Endometrial microvascular endothelial cells (primary cell): ENCODE results near the gene OR52W1. TPM values are rescaled to one million over a fixed set of nuclear protein-coding genes. Genes with fewer than 3 reads are reported as not detected.

ENCODE experiments used
- in situ Hi-C: cut with HindIII; loops from 2 replicates; pipeline ENCODE4 v1.10.0; 2017; ENCODE audit warnings: low sequenced_read_pairs, low pct_unique_long_range_greater_than_20kb; ENCODE audit errors: inconsistent ontology term
- total RNA-seq: library from RNA; depleted of rRNA; stranded (reverse); fragments of >200 nt; gene quantifications from one replicate; pipeline ENCODE4 v1.2.3, GENCODE V29; 2015; ENCODE audit errors: inconsistent ontology term

OR52W1 gene
- not detected for total RNA-seq

DNA sequence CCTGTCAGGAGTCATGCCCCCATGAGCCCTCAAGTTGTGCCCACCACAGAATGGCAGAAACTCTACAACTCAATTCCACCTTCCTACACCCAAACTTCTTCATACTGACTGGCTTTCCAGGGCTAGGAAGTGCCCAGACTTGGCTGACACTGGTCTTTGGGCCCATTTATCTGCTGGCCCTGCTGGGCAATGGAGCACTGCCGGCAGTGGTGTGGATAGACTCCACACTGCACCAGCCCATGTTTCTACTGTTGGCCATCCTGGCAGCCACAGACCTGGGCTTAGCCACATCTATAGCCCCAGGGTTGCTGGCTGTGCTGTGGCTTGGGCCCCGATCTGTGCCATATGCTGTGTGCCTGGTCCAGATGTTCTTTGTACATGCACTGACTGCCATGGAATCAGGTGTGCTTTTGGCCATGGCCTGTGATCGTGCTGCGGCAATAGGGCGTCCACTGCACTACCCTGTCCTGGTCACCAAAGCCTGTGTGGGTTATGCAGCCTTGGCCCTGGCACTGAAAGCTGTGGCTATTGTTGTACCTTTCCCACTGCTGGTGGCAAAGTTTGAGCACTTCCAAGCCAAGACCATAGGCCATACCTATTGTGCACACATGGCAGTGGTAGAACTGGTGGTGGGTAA lies at the start of gene OR52W1:
Gene OR52W1, plus strand, starts transcription at position 51 of the 637 bp plus-strand sequence. Its CDS starts 0 bp downstream, at position 51.
- in situ Hi-C loops = no loop called here

DNA sequence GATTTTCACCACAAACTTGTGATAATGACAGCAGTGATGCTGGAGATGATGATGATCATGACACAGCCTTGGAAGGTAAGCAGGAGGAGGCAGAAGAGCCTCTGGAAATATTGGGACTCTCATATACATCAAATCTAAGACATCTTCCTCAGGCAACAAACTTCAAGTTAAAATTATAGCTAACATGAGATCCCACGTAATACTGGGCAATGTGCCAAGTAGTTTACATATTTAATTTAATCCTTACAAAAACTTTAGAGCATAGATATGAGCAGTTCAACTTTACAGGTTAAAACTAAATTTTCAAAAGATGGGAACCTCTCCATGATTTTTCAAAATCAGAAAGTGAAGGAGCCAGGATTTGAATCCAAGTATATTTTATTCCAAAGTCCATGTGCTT lies 47.9 kb upstream of the OR52W1 start:
- in situ Hi-C loops = no loop called here

- in situ Hi-C loops = no loop called here
These were observed 46.9 kb upstream of the OR52W1 start for GRCh38 chr11:6152126-6152525.

GRCh38 chr11:6156628-6157359 lies 42.2 kb upstream of the OR52W1 start:
- in situ Hi-C loops = no loop called here

DNA sequence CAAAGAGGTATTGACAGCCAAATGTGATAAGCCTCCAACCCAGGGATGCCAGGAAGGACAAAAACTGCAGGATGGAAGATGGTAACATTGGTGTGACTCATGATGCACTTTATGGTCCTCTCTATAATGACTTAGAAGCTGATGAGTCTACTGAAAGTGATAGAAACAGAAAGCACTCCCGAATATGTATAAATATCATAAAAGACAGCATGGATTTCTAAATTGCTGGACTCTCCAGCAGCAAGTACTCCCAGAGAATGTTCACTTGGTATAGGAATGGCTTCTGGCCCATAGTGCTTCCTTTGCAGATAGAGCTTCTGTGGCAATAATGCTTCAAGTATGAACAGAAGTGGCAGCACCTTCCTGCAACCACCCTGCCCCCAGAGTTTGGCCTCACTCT lies 28.8 kb upstream of the OR52W1 start, which contains the start of gene OR52B2:
Gene OR52B2, minus strand, starts transcription at position 101 of the 400 bp plus-strand sequence. Its CDS starts 0 bp downstream, at position 101.
- in situ Hi-C loops = no loop called here

DNA sequence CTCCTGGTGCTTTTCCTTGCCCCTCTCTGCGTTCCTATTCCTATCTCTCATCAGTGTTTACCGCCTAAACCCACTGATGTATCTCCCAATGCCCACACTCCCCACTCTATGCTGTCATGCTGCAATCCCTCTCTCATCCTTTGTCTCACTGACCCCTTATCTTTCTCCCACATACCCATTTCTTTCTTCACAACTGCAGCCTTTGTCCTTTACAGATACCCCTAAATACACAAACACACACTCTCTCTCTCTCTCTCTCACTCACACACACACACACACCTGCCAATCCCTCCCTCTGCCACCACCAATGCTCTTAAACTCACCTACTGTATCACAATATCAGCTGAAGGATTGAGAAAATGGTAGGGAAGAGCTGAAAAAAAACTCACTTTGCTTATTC lies 23.6 kb upstream of the OR52W1 start:
- in situ Hi-C loops = no loop called here

DNA sequence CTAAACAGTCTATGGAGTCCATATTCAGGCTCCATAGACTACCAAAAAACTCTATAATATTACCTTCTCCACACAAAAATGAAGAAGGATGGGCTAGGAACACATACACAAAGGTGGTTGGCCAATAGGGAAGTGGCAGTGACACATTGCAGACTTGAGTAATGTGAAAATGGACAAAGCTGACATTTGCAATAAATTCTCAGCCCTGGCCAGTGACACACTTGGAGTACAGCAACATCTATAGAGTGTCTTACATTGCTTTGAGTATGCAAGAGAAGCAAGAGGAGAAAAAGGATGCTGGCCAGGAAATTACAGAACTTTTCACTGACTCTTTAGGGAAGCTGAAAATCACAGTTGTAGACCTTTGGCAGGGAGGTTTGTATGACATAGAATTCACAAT lies 7.3 kb upstream of the OR52W1 start:
- in situ Hi-C loops = no loop called here

- in situ Hi-C loops = no loop called here
These were observed 4.9 kb upstream of the OR52W1 start for GRCh38 chr11:6194065-6194581.

DNA sequence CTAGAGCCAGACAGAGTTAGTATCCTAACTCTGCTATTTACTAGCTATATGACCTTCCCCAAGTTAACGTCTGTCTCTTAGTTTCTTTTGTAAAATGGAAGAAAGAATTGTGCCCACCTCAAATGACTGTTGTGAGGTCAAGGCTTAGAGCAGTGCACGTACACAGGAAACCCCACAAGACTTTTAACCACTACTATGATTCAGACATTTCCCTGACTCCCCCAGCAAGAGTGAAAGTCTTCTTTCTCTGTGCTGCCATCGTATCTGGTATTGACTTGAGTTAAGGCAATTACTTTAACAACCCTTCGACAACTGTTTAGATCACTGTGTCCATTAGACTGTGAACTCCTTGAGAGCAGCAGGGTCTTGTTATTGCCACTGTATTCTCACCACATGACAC lies 2.6 kb upstream of the OR52W1 start:
- in situ Hi-C loops = no loop called here

GRCh38 chr11:6197466-6198200 lies 1.4 kb upstream of the OR52W1 start:
- in situ Hi-C loops = no loop called here

- in situ Hi-C loops = no loop called here
These were observed 2.0 kb downstream of the OR52W1 start for GRCh38 chr11:6200975-6201374.

GRCh38 chr11:6201481-6201880 lies 2.5 kb downstream of the OR52W1 start:
- in situ Hi-C loops = no loop called here

- in situ Hi-C loops = no loop called here
These were observed 3.0 kb downstream of the OR52W1 start for GRCh38 chr11:6202041-6202440.

- in situ Hi-C loops = no loop called here
These were observed 4.3 kb downstream of the OR52W1 start for GRCh38 chr11:6203327-6203726.

DNA sequence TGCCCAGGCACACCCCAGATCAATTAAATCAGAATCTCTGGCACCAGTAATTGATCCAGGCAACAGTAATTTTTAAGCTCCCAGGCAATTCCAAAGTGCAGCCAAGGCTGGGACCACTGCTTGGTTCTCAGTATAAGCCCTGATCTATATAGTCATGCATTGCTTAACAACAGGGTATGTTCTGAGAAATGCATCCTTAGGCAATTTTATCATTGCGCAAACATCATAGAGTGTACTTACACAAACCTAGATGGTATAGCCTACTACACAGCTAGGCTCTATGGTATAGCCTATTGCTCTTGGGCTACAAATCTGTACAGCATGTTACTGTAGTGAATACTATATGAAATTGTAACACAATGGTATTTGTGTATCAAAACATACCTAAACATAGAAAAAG lies 5.7 kb downstream of the OR52W1 start:
- in situ Hi-C loops = no loop called here

- in situ Hi-C loops = no loop called here
These were observed 6.3 kb downstream of the OR52W1 start, which contains the start of gene C11orf42 for GRCh38 chr11:6205366-6205765. Gene C11orf42, plus strand, starts transcription at chr11:6205557. Its CDS starts 59 bp downstream, at chr11:6205616.

DNA sequence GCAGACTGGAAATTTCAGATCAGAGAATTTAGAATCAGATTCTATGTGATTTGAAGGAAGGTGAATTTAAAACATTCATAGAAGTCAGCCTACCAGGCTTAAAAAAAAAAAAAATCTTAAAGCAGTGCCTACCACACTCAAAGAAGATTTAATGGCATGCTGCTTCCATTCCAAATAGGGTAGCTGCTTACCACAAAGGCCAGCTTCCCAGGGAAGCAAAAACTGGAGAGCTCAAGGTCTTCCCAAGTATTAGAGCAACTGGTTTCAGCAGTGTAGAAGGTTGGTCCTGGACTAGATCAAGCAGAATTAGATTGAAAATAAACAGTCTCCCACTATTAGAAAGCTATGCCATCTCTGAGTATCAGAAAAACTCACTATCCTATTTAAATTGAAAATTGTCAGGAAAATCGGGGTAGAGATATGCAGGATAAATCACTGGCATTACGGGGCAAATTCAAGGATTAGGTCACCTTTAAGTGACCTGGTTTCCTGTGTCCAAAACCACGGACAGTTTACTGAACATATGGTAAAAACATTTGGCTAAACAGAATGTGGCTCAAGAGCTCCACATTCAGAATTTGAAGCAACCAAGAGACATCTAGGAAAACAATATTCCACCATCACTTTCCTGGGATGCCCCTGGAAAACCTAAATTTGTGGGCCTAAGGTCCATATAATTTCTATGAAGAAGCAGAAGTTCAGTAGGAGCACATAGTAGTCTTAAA lies 7.6 kb downstream of the OR52W1 start:
- in situ Hi-C loops = no loop called here

DNA sequence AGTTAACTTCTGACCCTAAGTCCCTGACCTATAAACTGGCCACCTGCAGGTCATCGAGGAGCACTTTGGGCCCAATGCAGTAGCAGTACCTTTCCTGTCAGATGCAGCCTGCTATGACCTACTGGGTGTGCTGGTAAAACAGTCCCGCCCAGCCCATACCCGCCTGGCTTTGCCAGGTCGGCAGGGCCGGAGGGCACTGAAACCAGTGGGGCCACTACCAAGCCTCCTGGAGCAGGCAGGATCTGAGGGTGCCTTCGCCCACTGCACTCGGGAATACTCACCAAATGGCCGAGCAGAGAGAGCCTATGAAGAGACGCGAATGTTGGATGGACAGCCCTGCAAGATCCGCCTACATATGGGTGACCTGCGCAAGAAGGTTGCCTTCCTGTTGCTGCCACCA lies 10.8 kb downstream of the OR52W1 start:
- in situ Hi-C loops = no loop called here
